K562 (cell line): ENCODE results near the gene ZNF586. TPM values are rescaled to one million over a fixed set of nuclear protein-coding genes. Genes with fewer than 3 reads are reported as not detected.

Source experiments
- CREM ChIP-seq: IDR thresholded peaks from 2 replicates; pipeline ENCODE4 v1.6.1; 2014; ENCODE audit warnings: antibody characterized with exemption, low read depth
- PCBP2 ChIP-seq: fragments of 200-400 bp; formaldehyde crosslinking; IDR thresholded peaks from 2 replicates; pipeline ENCODE4 v1.6.1; 2018; ENCODE audit warnings: low read length, low read depth, mild to moderate bottlenecking, moderate library complexity; ENCODE audit not compliant: poor library complexity, severe bottlenecking
- PRPF4 ChIP-seq: fragments of 200-400 bp; formaldehyde crosslinking; IDR thresholded peaks from one replicate; pipeline ENCODE4 v1.6.1; 2017; ENCODE audit warnings: low read length, low read depth, mild to moderate bottlenecking; ENCODE audit not compliant: insufficient read depth, poor library complexity, severe bottlenecking
- polyA plus RNA-seq, 8 experiments: library from polyadenylated mRNA; depleted of rRNA in 4 of 8; stranded (reverse) in 5 of 8; unstranded in 3 of 8; fragments of >200 nt; fragmentation: Nextera tagmentation in 2 of 8; fragmentation: Illumina TruSeq in 1 of 8; extraction: Ambion mirVana in 2 of 8; extraction: Trizol in 1 of 8; gene quantifications; 2 replicates each; pipeline versions ENCODE4 v1.2.1 to v1.2.3, GENCODE V29; 2011 to 2014; ENCODE audit warnings: inconsistent platforms in 1 of 8, missing spikeins in 1 of 8
- total RNA-seq, 7 experiments: library from RNA; depleted of rRNA in 6 of 7; stranded (reverse); fragments of >200 nt in 6 of 7; fragmentation: Illumina TruSeq in 2 of 7; extraction: Trizol in 2 of 7; gene quantifications; 2 replicates each; pipeline versions ENCODE4 v1.2.1 to v1.2.3, GENCODE V29; 2011 to 2021; ENCODE audit warnings: low replicate concordance in 1 of 7
- TF ChIP-seq, protein P1 (sequence below): sonication (generic); formaldehyde crosslinking; IDR thresholded peaks from 2 replicates; pipeline ENCODE4 v1.8.0; 2023; ENCODE audit warnings: mild to moderate bottlenecking, missing genetic modification reagents
- TF ChIP-seq, protein P2 (sequence below): fragments of 450-650 bp; IDR thresholded peaks from 2 replicates; pipeline ENCODE4 v1.6.1; 2016; ENCODE audit warnings: mild to moderate bottlenecking
- TF ChIP-seq, protein P3 (sequence below): sonication (generic); formaldehyde crosslinking; IDR thresholded peaks from 2 replicates; pipeline ENCODE4 v1.8.0; 2022; ENCODE audit warnings: mild to moderate bottlenecking, low read depth, missing genetic modification reagents
- TF ChIP-seq, protein P4 (sequence below): fragments of 450-650 bp; IDR thresholded peaks from 2 replicates; pipeline ENCODE4 v1.6.1; 2016; ENCODE audit warnings: borderline replicate concordance
- TF ChIP-seq, protein P5 (sequence below): fragments of 250-450 bp; sonication (Bioruptor Pico); IDR thresholded peaks from 2 replicates; pipeline ENCODE4 v1.4.0; 2020; ENCODE audit warnings: borderline replicate concordance

ZNF586 gene
- total and polyA plus RNA-seq, 9 of the 15 experiments (the other 6 are each of a cell fraction or from before 2014, with no cell fraction given) = 2.5 to 12.6 (median 8.4) TPM

DNA sequence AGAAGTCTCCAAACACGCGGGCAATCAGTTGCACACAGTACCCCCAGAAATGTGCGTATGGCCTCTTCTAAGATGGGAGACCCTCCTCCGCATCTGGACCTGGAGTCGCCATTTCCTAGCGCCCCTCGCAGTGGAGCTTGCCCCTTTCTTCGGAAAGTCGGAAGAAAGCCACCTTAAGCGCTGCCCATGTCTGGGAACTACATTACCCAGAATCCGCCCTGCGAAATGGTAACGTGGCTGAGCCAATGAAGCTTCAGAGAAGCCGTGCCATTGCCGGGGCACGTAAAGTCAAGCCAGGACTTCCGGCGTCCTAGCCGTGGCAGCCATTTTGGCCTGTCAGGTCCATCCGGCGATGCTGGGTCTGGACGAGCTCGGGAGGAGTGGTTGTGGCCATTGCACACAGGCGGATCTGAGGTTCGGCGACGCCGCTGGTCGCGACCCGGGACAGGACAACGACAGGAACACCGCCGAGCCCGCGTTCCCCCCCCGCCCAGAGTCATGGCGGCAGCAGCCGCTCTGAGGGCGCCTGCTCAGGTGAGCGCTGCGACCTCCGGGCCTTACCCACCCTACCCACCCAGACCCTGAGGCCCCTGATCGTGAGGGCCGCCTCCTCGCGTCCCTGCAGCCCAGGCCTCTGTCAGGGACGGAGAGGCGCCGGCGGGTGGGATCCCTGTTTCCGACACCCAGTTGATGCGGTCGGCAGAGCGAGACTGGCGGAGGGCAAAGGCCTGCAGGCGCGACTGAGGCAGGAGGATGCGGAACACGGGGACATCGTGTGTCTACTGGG lies at the start of gene ZNF586 (continued):
- TF ChIP-seq, protein P1, sequence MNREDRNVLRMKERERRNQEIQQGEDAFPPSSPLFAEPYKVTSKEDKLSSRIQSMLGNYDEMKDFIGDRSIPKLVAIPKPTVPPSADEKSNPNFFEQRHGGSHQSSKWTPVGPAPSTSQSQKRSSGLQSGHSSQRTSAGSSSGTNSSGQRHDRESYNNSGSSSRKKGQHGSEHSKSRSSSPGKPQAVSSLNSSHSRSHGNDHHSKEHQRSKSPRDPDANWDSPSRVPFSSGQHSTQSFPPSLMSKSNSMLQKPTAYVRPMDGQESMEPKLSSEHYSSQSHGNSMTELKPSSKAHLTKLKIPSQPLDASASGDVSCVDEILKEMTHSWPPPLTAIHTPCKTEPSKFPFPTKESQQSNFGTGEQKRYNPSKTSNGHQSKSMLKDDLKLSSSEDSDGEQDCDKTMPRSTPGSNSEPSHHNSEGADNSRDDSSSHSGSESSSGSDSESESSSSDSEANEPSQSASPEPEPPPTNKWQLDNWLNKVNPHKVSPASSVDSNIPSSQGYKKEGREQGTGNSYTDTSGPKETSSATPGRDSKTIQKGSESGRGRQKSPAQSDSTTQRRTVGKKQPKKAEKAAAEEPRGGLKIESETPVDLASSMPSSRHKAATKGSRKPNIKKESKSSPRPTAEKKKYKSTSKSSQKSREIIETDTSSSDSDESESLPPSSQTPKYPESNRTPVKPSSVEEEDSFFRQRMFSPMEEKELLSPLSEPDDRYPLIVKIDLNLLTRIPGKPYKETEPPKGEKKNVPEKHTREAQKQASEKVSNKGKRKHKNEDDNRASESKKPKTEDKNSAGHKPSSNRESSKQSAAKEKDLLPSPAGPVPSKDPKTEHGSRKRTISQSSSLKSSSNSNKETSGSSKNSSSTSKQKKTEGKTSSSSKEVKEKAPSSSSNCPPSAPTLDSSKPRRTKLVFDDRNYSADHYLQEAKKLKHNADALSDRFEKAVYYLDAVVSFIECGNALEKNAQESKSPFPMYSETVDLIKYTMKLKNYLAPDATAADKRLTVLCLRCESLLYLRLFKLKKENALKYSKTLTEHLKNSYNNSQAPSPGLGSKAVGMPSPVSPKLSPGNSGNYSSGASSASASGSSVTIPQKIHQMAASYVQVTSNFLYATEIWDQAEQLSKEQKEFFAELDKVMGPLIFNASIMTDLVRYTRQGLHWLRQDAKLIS = no peak
- TF ChIP-seq, protein P2, sequence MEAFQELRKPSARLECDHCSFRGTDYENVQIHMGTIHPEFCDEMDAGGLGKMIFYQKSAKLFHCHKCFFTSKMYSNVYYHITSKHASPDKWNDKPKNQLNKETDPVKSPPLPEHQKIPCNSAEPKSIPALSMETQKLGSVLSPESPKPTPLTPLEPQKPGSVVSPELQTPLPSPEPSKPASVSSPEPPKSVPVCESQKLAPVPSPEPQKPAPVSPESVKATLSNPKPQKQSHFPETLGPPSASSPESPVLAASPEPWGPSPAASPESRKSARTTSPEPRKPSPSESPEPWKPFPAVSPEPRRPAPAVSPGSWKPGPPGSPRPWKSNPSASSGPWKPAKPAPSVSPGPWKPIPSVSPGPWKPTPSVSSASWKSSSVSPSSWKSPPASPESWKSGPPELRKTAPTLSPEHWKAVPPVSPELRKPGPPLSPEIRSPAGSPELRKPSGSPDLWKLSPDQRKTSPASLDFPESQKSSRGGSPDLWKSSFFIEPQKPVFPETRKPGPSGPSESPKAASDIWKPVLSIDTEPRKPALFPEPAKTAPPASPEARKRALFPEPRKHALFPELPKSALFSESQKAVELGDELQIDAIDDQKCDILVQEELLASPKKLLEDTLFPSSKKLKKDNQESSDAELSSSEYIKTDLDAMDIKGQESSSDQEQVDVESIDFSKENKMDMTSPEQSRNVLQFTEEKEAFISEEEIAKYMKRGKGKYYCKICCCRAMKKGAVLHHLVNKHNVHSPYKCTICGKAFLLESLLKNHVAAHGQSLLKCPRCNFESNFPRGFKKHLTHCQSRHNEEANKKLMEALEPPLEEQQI = no peak
- TF ChIP-seq PRPF4 = no peak
- TF ChIP-seq, protein P3, sequence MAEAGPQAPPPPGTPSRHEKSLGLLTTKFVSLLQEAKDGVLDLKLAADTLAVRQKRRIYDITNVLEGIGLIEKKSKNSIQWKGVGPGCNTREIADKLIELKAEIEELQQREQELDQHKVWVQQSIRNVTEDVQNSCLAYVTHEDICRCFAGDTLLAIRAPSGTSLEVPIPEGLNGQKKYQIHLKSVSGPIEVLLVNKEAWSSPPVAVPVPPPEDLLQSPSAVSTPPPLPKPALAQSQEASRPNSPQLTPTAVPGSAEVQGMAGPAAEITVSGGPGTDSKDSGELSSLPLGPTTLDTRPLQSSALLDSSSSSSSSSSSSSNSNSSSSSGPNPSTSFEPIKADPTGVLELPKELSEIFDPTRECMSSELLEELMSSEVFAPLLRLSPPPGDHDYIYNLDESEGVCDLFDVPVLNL (CRISPR knock-in tag) = no peak; the same call in 1 of the 2 replicates
- peak; percentile 86 for TF ChIP-seq CREM
- TF ChIP-seq, protein P4, sequence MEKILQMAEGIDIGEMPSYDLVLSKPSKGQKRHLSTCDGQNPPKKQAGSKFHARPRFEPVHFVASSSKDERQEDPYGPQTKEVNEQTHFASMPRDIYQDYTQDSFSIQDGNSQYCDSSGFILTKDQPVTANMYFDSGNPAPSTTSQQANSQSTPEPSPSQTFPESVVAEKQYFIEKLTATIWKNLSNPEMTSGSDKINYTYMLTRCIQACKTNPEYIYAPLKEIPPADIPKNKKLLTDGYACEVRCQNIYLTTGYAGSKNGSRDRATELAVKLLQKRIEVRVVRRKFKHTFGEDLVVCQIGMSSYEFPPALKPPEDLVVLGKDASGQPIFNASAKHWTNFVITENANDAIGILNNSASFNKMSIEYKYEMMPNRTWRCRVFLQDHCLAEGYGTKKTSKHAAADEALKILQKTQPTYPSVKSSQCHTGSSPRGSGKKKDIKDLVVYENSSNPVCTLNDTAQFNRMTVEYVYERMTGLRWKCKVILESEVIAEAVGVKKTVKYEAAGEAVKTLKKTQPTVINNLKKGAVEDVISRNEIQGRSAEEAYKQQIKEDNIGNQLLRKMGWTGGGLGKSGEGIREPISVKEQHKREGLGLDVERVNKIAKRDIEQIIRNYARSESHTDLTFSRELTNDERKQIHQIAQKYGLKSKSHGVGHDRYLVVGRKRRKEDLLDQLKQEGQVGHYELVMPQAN = no peak
- no peak for TF ChIP-seq PCBP2
- TF ChIP-seq, protein P5, sequence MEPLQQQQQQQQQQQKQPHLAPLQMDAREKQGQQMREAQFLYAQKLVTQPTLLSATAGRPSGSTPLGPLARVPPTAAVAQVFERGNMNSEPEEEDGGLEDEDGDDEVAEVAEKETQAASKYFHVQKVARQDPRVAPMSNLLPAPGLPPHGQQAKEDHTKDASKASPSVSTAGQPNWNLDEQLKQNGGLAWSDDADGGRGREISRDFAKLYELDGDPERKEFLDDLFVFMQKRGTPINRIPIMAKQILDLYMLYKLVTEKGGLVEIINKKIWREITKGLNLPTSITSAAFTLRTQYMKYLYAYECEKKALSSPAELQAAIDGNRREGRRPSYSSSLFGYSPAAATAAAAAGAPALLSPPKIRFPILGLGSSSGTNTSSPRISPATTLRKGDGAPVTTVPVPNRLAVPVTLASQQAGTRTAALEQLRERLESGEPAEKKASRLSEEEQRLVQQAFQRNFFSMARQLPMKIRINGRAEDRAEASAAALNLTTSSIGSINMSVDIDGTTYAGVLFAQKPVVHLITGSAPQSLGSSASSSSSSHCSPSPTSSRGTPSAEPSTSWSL (CRISPR knock-in tag) = no peak
